Ishikawa (cell line): ENCODE measurements around the gene TMEM164.

ENCODE experiments used
- CEBPB ChIP-seq: IDR thresholded peaks from 2 replicates; pipeline ENCODE4 v1.6.1; 2012
- EP300 ChIP-seq: IDR thresholded peaks from 2 replicates; pipeline ENCODE4 v1.6.1; 2012; ENCODE audit warnings: borderline replicate concordance
- TF ChIP-seq, protein P1 (sequence below): IDR thresholded peaks from 2 replicates; pipeline ENCODE4 v1.6.1; 2012

DNA sequence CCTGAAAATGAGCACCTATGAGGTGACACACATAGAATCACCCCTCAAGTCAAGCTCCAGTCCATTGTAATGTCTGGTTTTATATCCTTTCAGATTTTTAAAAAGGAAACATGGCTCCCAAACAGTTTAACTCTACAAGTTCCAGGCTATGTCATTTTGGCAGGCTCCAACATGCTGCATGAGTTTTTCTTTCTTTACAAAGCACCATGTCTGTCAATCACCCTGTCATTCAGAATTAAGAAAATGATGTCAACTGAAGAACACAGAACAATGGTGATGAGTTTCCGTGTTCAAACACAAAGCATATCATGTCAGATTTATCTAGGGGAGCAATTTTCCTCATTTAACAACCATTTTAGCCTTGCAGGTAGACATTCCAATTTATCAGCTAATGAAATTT lies 208.4 kb downstream of the TMEM164 start:
- TF ChIP-seq EP300 = no peak
- no peak for TF ChIP-seq CEBPB
- TF ChIP-seq, protein P1, sequence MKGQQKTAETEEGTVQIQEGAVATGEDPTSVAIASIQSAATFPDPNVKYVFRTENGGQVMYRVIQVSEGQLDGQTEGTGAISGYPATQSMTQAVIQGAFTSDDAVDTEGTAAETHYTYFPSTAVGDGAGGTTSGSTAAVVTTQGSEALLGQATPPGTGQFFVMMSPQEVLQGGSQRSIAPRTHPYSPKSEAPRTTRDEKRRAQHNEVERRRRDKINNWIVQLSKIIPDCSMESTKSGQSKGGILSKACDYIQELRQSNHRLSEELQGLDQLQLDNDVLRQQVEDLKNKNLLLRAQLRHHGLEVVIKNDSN = no peak
